Neural crest cell (in vitro differentiated cells): Measurements from ENCODE around the gene TMEM191C. TPM values are rescaled to one million over a fixed set of nuclear protein-coding genes. Genes with fewer than 3 reads are reported as not detected.
"Not testable (repeated sequence)": the region's sequence is repeated elsewhere in the genome, so short reads cannot be mapped to it uniquely, and the experiment has no call there.

Experiments
- DNase-seq: peaks from one replicate; pipeline ENCODE4 v3.0.0; 2021; ENCODE audit warnings: low read depth, mixed read lengths, low spot score
- H3K27ac Mint-ChIP-seq: one replicate; pipeline ENCODE4 v1.8.0; 2021; ENCODE audit warnings: mild to moderate bottlenecking, mixed read lengths; ENCODE audit not compliant: unreplicated experiment
- H3K27me3 Mint-ChIP-seq: 2 replicates; pipeline ENCODE4 v1.8.0; 2021; ENCODE audit warnings: low read depth, mild to moderate bottlenecking, mixed read lengths
- H3K36me3 Mint-ChIP-seq: 2 replicates; pipeline ENCODE4 v1.8.0; 2021; ENCODE audit warnings: low read depth, mild to moderate bottlenecking, mixed read lengths
- H3K4me1 Mint-ChIP-seq: 2 replicates; pipeline ENCODE4 v1.8.0; 2021; ENCODE audit warnings: mixed read lengths
- H3K4me3 Mint-ChIP-seq: one replicate; pipeline ENCODE4 v1.8.0; 2021; ENCODE audit warnings: mild to moderate bottlenecking, mixed read lengths
- H3K9me3 Mint-ChIP-seq: 2 replicates; pipeline ENCODE4 v1.8.0; 2021; ENCODE audit warnings: mixed read lengths
- CTCF ChIP-seq: fragments of 200-600 bp; sonication (generic); conservative IDR thresholded peaks from 2 replicates; pipeline ENCODE4 v1.5.0; 2021; ENCODE audit warnings: antibody characterized with exemption, mild to moderate bottlenecking
- total RNA-seq: library from RNA; stranded (reverse); gene quantifications from 2 replicates; pipeline ENCODE4 v1.2.1, GENCODE V29; 2021

TMEM191C gene
- total RNA-seq, 1 donor from 2014 or later, result 2.2 TPM

GRCh38 chr22:21455334-21456089 is 11.7 kb upstream of the TMEM191C start:
- no peak overlapping the region for H3K4me3 Mint-ChIP-seq
- no peak for TF ChIP-seq CTCF
- no peaks in the 10 kb centered on the region for H3K9me3 Mint-ChIP-seq
- H3K4me1 Mint-ChIP-seq, result peaks cover 7% of the 10 kb centered on the region
- H3K27ac Mint-ChIP-seq, result no peak overlapping the region
- no peaks in the 10 kb centered on the region for H3K27me3 Mint-ChIP-seq
- no peaks in the 10 kb centered on the region for H3K36me3 Mint-ChIP-seq
- DNase-seq, result peak; percentile 1

- no peaks in the 10 kb centered on the region for H3K4me1 Mint-ChIP-seq
- H3K36me3 Mint-ChIP-seq, result no peaks in the 10 kb centered on the region
- peak overlapping the region; percentile 17 for H3K4me3 Mint-ChIP-seq
- peak overlapping the region; percentile 52 for H3K27ac Mint-ChIP-seq
- H3K9me3 Mint-ChIP-seq, result no peaks in the 10 kb centered on the region
- peak; percentile 0 for DNase-seq
- no peaks in the 10 kb centered on the region for H3K27me3 Mint-ChIP-seq
- TF ChIP-seq CTCF, result no peak
These were observed 10.0 kb upstream of the TMEM191C start for GRCh38 chr22:21457023-21457787.

GRCh38 chr22:21462672-21463071 is 4.5 kb upstream of the TMEM191C start:
- not testable (repeated sequence) for H3K9me3 Mint-ChIP-seq, H3K4me3 Mint-ChIP-seq, H3K4me1 Mint-ChIP-seq, H3K27ac Mint-ChIP-seq, H3K27me3 Mint-ChIP-seq, H3K36me3 Mint-ChIP-seq, DNase-seq

- H3K36me3 Mint-ChIP-seq, H3K27me3 Mint-ChIP-seq, H3K9me3 Mint-ChIP-seq, H3K4me1 Mint-ChIP-seq: not testable (repeated sequence)
- peak; percentile 68 for DNase-seq
- Mint-ChIP-seq H3K4me3 (peak overlapping the region; percentile 92), H3K27ac (peak overlapping the region; percentile 91)
These were observed 1.3 kb downstream of the TMEM191C start for GRCh38 chr22:21468194-21469096.

- not testable (repeated sequence) for H3K9me3 Mint-ChIP-seq, H3K36me3 Mint-ChIP-seq, H3K27ac Mint-ChIP-seq, DNase-seq, H3K4me3 Mint-ChIP-seq, H3K4me1 Mint-ChIP-seq, H3K27me3 Mint-ChIP-seq
These were observed 2.2 kb downstream of the TMEM191C start for GRCh38 chr22:21469097-21469994.

- H3K27me3 Mint-ChIP-seq, H3K27ac Mint-ChIP-seq, H3K9me3 Mint-ChIP-seq, H3K36me3 Mint-ChIP-seq, H3K4me1 Mint-ChIP-seq, H3K4me3 Mint-ChIP-seq, DNase-seq: not testable (repeated sequence)
These were observed 5.8 kb downstream of the TMEM191C start for GRCh38 chr22:21472984-21473383.

GRCh38 chr22:21473664-21474063 is 6.5 kb downstream of the TMEM191C start:
- not testable (repeated sequence) for H3K4me3 Mint-ChIP-seq, H3K9me3 Mint-ChIP-seq, H3K27ac Mint-ChIP-seq, H3K36me3 Mint-ChIP-seq, DNase-seq, H3K4me1 Mint-ChIP-seq, H3K27me3 Mint-ChIP-seq

- H3K9me3 Mint-ChIP-seq, DNase-seq, H3K4me1 Mint-ChIP-seq, H3K4me3 Mint-ChIP-seq, H3K36me3 Mint-ChIP-seq, H3K27me3 Mint-ChIP-seq, H3K27ac Mint-ChIP-seq: not testable (repeated sequence)
These were observed 16.9 kb downstream of the TMEM191C start for GRCh38 chr22:21484039-21484438.

- not testable (repeated sequence) for H3K4me1 Mint-ChIP-seq, H3K36me3 Mint-ChIP-seq, H3K9me3 Mint-ChIP-seq, DNase-seq, H3K27ac Mint-ChIP-seq, H3K4me3 Mint-ChIP-seq, H3K27me3 Mint-ChIP-seq
These were observed 20.5 kb downstream of the TMEM191C start for GRCh38 chr22:21487723-21488122.

- not testable (repeated sequence) for DNase-seq, H3K4me3 Mint-ChIP-seq, H3K4me1 Mint-ChIP-seq, H3K36me3 Mint-ChIP-seq, H3K27ac Mint-ChIP-seq, H3K9me3 Mint-ChIP-seq, H3K27me3 Mint-ChIP-seq
These were observed 22.0 kb downstream of the TMEM191C start for GRCh38 chr22:21489149-21489680.
